KOPT-K1 (cell line): ENCODE results near the gene TLX1.

ENCODE experiments used
- H3K27ac ChIP-seq: fragments of 200-600 bp; sonication (generic); 2 replicates; pipeline ENCODE4 v1.5.1; 2016; ENCODE audit warnings: antibody characterized with exemption, mild to moderate bottlenecking, low read depth, low read length; ENCODE audit not compliant: poor library complexity, severe bottlenecking
- H3K36me3 ChIP-seq: fragments of 200-600 bp; sonication (generic); 2 replicates; pipeline ENCODE4 v1.5.1; 2017; ENCODE audit warnings: antibody characterized with exemption, mild to moderate bottlenecking, low read length, moderate library complexity; ENCODE audit not compliant: insufficient read depth
- H3K9me3 ChIP-seq: fragments of 200-600 bp; sonication (generic); 2 replicates; pipeline ENCODE4 v1.5.1; 2017; ENCODE audit warnings: antibody characterized with exemption, low read length, mild to moderate bottlenecking; ENCODE audit not compliant: insufficient read depth, poor library complexity, severe bottlenecking

Gene TLX1

DNA sequence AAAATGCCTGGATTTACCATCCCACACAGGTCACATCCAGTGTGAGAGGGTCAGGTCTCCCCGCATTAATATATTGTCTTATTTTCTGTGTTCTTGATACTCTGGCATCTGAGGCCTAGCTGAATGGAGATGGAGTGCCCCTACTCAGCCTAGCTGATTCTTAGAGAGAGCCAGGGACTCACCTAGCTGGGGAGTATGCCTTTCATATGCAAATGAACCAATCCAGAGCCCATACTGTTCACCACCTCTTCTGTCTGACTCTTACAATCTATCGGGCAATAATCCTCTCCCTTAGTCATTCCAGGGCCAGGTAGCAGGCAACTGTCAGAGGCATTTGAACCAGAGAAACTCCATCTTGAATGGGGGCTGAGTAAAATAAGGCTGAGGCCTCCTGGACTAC is 51.8 kb downstream of the TLX1 start:
- Histone ChIP-seq H3K27ac (no peak overlapping the region), H3K36me3 (no peaks in the 10 kb centered on the region), H3K9me3 (no peaks in the 10 kb centered on the region)

DNA sequence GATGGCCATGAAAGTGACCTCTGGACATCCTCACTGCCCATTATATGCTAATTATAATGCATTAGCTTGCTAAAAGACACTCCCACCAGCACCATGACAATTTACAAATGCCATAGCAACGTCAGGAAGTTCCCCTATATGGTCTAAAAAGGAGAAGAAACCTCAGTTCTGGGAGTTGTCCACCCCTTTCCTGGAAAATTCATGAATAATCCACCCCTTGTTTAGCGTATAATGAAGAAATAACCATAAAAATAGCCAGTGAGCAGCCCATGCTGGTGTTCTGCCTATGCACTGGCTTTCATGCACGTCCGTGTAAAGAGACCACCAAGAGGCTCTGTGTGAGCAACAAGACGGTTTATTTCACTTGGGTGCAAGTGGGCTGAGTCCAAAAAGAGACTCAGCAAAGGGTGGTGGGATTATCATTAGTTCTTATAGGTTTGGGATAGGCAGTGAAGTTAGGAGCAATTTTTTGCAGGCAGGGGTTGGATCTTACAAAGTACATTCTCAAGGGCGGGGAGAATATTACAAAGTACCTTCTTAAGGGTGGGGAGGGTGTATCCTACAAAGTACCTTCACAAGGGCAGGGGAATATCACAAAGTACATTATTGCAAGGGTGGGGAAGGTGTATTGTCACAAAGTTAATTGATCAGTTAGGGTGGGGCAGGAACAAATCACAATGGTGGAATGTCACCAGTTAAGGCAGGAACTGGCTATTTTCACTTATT is 52.5 kb downstream of the TLX1 start:
- no peaks in the 10 kb centered on the region for H3K36me3 ChIP-seq
- H3K9me3 ChIP-seq = no peaks in the 10 kb centered on the region

More for the DNA sequence above, 52.5 kb downstream of the TLX1 start:
- H3K27ac ChIP-seq = no peak overlapping the region
